GM12891 (cell line): ENCODE data around the gene LRRC56.

Experiments used
- POLR2A ChIP-seq: IDR thresholded peaks from 2 replicates; pipeline ENCODE4 v1.6.1; 2011; ENCODE audit warnings: low read depth, low read length, control low read depth
- POLR2AphosphoS5 ChIP-seq: IDR thresholded peaks from 2 replicates; pipeline ENCODE4 v1.6.1; 2011; ENCODE audit warnings: low read depth, low read length, control low read depth
- POU2F2 ChIP-seq: IDR thresholded peaks from 2 replicates; pipeline ENCODE4 v1.6.1; 2011; ENCODE audit warnings: low read depth, mild to moderate bottlenecking, control low read depth, low read length, moderate library complexity
- SPI1 ChIP-seq: IDR thresholded peaks from 2 replicates; pipeline ENCODE4 v1.6.1; 2011; ENCODE audit warnings: low read depth, low read length, control low read depth
- TAF1 ChIP-seq: IDR thresholded peaks from 2 replicates; pipeline ENCODE4 v1.6.1; 2011; ENCODE audit warnings: low read depth, low read length, control low read depth

GRCh38 chr11:498297-499181, 38.8 kb upstream of the LRRC56 start:
- TF ChIP-seq POU2F2 (no peak), TAF1 (no peak), POLR2A (no peak), POLR2AphosphoS5 (no peak), SPI1 (no peak)
